Endothelial cell of umbilical vein (primary cell): ENCODE measurements around the gene CPNE6. TPM values are rescaled to one million over a fixed set of nuclear protein-coding genes. Genes with fewer than 3 reads are reported as not detected.

Experiments
- BruUV-seq: library from RNA; stranded (reverse); fragments of 400-500 nt; replicated peaks from 2 replicates; lab custom pipeline; 2021; lab: Mats Ljungman, UMichigan
- CTCF ChIA-PET: fragments of 300-600, 350-600 bp; sonication (Branson Sonifier 250); formaldehyde crosslinking; loops from one replicate; lab custom pipeline; 2021; ENCODE audit warnings: antibody characterized with exemption, inconsistent platforms; lab: Charles Lee
- POLR2A ChIA-PET: fragments of 300-600, 350-600 bp; sonication (Branson Sonifier 250); formaldehyde crosslinking; loops from one replicate; lab custom pipeline; 2021; ENCODE audit warnings: antibody characterized with exemption, inconsistent platforms; lab: Charles Lee
- DNase-seq: peaks from one replicate; pipeline ENCODE4 v3.0.0-alpha.2; 2011; ENCODE audit warnings: low read depth, low spot score
- FAIRE-seq: peaks from 2 replicates; lab custom pipeline; 2011; peaks lifted over from hg19 to GRCh38; lab: Jason Lieb, UNC
- H2AFZ ChIP-seq: 2 replicates; pipeline ENCODE4 v1.6.0; 2012; ENCODE audit warnings: low read depth, low read length, control low read depth, inconsistent platforms
- H3K27ac ChIP-seq: 2 replicates; pipeline ENCODE4 v1.5.1; 2011; ENCODE audit warnings: low read depth, mild to moderate bottlenecking, control low read depth, low read length, moderate library complexity; ENCODE audit not compliant: insufficient read depth
- H3K27me3 ChIP-seq, 2 experiments: 2 replicates each; pipeline versions ENCODE4 v1.6.0 to v1.6.1; 2011; ENCODE audit warnings: low read length in 2 of 2, mixed read lengths in 1 of 2; ENCODE audit not compliant: control insufficient read depth in 2 of 2, insufficient read depth in 2 of 2
- H3K36me3 ChIP-seq, 2 experiments: 2 replicates in 1 of 2; 3 replicates in 1 of 2; pipeline ENCODE4 v1.5.1; 2011; ENCODE audit warnings: low read length in 2 of 2, mild to moderate bottlenecking in 1 of 2, moderate library complexity in 1 of 2; ENCODE audit not compliant: control insufficient read depth in 2 of 2, insufficient read depth in 2 of 2; ENCODE audit errors: extremely low read depth in 1 of 2
- H3K4me1 ChIP-seq: 3 replicates; pipeline ENCODE4 v1.5.1; 2011; ENCODE audit warnings: mild to moderate bottlenecking, low read length; ENCODE audit not compliant: control insufficient read depth, insufficient read depth; ENCODE audit errors: extremely low read depth
- H3K4me2 ChIP-seq: 2 replicates; pipeline ENCODE4 v1.6.1; 2011; ENCODE audit warnings: low read length, control low read depth, mixed read lengths; ENCODE audit not compliant: insufficient read depth
- H3K4me3 ChIP-seq, 3 experiments: fragments of 200-600 bp in 1 of 3; sonication (generic), shearing (Covaris generic) in 1 of 3; replicated peaks in 1 of 3; 2 replicates each; pipeline ENCODE4 v1.5.1; 2011 to 2016; ENCODE audit warnings: control low read depth in 3 of 3, low read length in 3 of 3, mild to moderate bottlenecking in 2 of 3, inconsistent platforms in 1 of 3, low read depth in 1 of 3, moderate library complexity in 1 of 3; ENCODE audit not compliant: insufficient read depth in 1 of 3
- H3K79me2 ChIP-seq: 2 replicates; pipeline ENCODE4 v1.6.0; 2012; ENCODE audit warnings: low read length, inconsistent platforms; ENCODE audit not compliant: control insufficient read depth, insufficient read depth
- H3K9ac ChIP-seq: replicated peaks from 2 replicates; pipeline ENCODE3; 2011; ENCODE audit warnings: low read length, control low read depth; ENCODE audit not compliant: insufficient read depth; ENCODE audit errors: extremely low read depth
- H3K9me1 ChIP-seq: replicated peaks from 3 replicates; pipeline ENCODE4 v1.6.0; 2011; ENCODE audit warnings: mild to moderate bottlenecking, low read length; ENCODE audit not compliant: control insufficient read depth, insufficient read depth; ENCODE audit errors: extremely low read depth
- H3K9me3 ChIP-seq: replicated peaks from 2 replicates; pipeline ENCODE4 v1.5.1; 2012; ENCODE audit warnings: low read length, inconsistent platforms; ENCODE audit not compliant: control insufficient read depth, insufficient read depth
- H4K20me1 ChIP-seq: replicated peaks from 2 replicates; pipeline ENCODE3; 2011; ENCODE audit warnings: mild to moderate bottlenecking, low read length; ENCODE audit not compliant: control insufficient read depth, insufficient read depth; ENCODE audit errors: extremely low read depth
- EZH2 ChIP-seq: IDR thresholded peaks from 2 replicates; pipeline ENCODE4 v1.6.1; 2012; ENCODE audit warnings: borderline replicate concordance, low read depth, mild to moderate bottlenecking, moderate library complexity, low read length, inconsistent platforms; ENCODE audit not compliant: severe bottlenecking
- FOS ChIP-seq: IDR thresholded peaks from 2 replicates; pipeline ENCODE4 v1.6.1; 2011; ENCODE audit warnings: mild to moderate bottlenecking, low read length, moderate library complexity, borderline replicate concordance; ENCODE audit not compliant: insufficient read depth
- GATA2 ChIP-seq: IDR thresholded peaks from 2 replicates; pipeline ENCODE4 v1.7.0; 2011; ENCODE audit warnings: low read depth, mild to moderate bottlenecking, moderate library complexity, mixed read lengths, low read length; ENCODE audit not compliant: insufficient read length, insufficient read depth
- JUN ChIP-seq: IDR thresholded peaks from 2 replicates; pipeline ENCODE4 v1.6.1; 2011; ENCODE audit warnings: borderline replicate concordance, low read depth; ENCODE audit not compliant: insufficient read length, insufficient read depth
- MYC ChIP-seq: IDR thresholded peaks from one replicate; pipeline ENCODE4 v1.6.1; 2011; ENCODE audit warnings: mild to moderate bottlenecking, low read depth, low read length
- POLR2A ChIP-seq: IDR thresholded peaks from 2 replicates; pipeline ENCODE4 v1.6.1; 2012; ENCODE audit warnings: low read depth, mild to moderate bottlenecking, control low read depth, low read length
- POLR2AphosphoS5 ChIP-seq: IDR thresholded peaks from 2 replicates; pipeline ENCODE4 v1.6.1; 2012; ENCODE audit warnings: low read depth, mild to moderate bottlenecking, control low read depth, low read length, moderate library complexity; ENCODE audit not compliant: insufficient read depth
- dilution Hi-C: fragments of 300-500 bp; cut with MboI; formaldehyde crosslinking; loops from one replicate; pipeline ENCODE4 v1.15.0; 2019; ENCODE audit warnings: low sequenced_read_pairs; ENCODE audit not compliant: extremely low pct_ligation_motif_present
- intact Hi-C: fragments of 100-400 bp; cut with micrococcal nuclease; formaldehyde crosslinking; loops from one replicate; pipeline ENCODE4 v1.10.0; 2022
- polyA plus RNA-seq, 4 experiments: library from polyadenylated mRNA; depleted of rRNA in 3 of 4; stranded (reverse) in 3 of 4; unstranded in 1 of 4; fragments of >200 nt; gene quantifications; 2 replicates each; pipeline versions ENCODE4 v1.2.1 to v1.2.3, GENCODE V29; 2011 to 2012; ENCODE audit warnings: missing spikeins in 1 of 4
- total RNA-seq: library from RNA; stranded (reverse); gene quantifications from 2 replicates; pipeline ENCODE4 v1.2.3, GENCODE V29; 2021
- TF ChIP-seq, protein P1 (sequence below), 2 donors: IDR thresholded peaks; 1 replicate in 1 of 2; 2 replicates in 1 of 2; pipeline ENCODE4 v1.5.1; 2011; ENCODE audit warnings: low read length in 2 of 2, mild to moderate bottlenecking in 2 of 2, moderate library complexity in 2 of 2, control low read depth in 1 of 2, inconsistent platforms in 1 of 2, low read depth in 1 of 2; ENCODE audit not compliant: insufficient read depth in 1 of 2; ENCODE audit errors: extremely low read depth in 1 of 2
- TF ChIP-seq, protein P2 (sequence below): IDR thresholded peaks from 2 replicates; pipeline ENCODE4 v1.6.1; 2011; ENCODE audit not compliant: insufficient read depth, insufficient read length

CPNE6 gene
- total and polyA plus RNA-seq, 2 donors (not counting 3 experiments of a cell fraction or from before 2014, with no cell fraction given), result not detected

DNA sequence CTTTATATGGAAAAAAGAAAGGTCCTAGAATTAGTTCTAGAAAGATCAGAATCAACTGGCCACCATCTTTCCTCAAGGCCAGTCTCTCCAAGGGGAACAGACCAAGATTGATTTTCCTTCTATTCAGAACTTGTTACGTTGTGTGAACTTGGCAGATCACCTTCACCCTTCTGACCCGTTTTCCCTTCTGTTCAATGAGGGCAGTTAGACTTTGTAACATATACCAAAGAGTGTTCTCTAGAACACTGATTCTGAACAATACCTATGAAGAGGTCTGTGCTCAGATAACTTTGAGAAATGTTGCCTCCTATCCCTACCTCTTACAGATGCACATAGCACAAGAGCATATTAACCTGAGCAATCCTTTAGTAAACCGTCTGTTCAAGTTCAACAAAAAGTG, 12.1 kb downstream of the CPNE6 start:
- no peak overlapping the region for H3K4me3 ChIP-seq
- H3K9ac ChIP-seq, result no peak overlapping the region
- ChIA-PET CTCF (interaction anchor here (1.3 to 5.7 kb wide), 2 partner anchors 26 to 47 kb away, joined by 3 to 51 read pairs; no protein-coding TSS in a partner anchor), POLR2A (no interaction called here)
- FAIRE-seq, result no peak
- TF ChIP-seq MYC, result no peak
- TF ChIP-seq JUN, result no peak
- TF ChIP-seq POLR2A, result no peak
- TF ChIP-seq POLR2AphosphoS5, result no peak
- no peak for TF ChIP-seq FOS
- TF ChIP-seq, protein P1, sequence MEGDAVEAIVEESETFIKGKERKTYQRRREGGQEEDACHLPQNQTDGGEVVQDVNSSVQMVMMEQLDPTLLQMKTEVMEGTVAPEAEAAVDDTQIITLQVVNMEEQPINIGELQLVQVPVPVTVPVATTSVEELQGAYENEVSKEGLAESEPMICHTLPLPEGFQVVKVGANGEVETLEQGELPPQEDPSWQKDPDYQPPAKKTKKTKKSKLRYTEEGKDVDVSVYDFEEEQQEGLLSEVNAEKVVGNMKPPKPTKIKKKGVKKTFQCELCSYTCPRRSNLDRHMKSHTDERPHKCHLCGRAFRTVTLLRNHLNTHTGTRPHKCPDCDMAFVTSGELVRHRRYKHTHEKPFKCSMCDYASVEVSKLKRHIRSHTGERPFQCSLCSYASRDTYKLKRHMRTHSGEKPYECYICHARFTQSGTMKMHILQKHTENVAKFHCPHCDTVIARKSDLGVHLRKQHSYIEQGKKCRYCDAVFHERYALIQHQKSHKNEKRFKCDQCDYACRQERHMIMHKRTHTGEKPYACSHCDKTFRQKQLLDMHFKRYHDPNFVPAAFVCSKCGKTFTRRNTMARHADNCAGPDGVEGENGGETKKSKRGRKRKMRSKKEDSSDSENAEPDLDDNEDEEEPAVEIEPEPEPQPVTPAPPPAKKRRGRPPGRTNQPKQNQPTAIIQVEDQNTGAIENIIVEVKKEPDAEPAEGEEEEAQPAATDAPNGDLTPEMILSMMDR (IDR thresholded peaks at IDR 0.05; ENCODE audit: extremely low read depth in 1 of 2, insufficient read depth in 1 of 2, low read depth in 1 of 2, low read length in 2 of 2), result no peak
- no peak for TF ChIP-seq GATA2
- no peak for TF ChIP-seq EZH2
- TF ChIP-seq, protein P2, sequence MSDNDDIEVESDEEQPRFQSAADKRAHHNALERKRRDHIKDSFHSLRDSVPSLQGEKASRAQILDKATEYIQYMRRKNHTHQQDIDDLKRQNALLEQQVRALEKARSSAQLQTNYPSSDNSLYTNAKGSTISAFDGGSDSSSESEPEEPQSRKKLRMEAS, result no peak
- DNase-seq, result no peak
- H3K9me3 ChIP-seq, result no peaks in the 10 kb centered on the region
- no peaks in the 10 kb centered on the region for H4K20me1 ChIP-seq
- no peaks in the 10 kb centered on the region for H3K4me1 ChIP-seq
- intact Hi-C loops, result no loop called here
- H3K36me3 ChIP-seq, result no peaks in the 10 kb centered on the region
- H3K79me2 ChIP-seq, result no peaks in the 10 kb centered on the region
- H2AFZ ChIP-seq, result no peak overlapping the region
- no TSS peak for BruUV-seq
- dilution Hi-C loops, result no loop called here
- no peak overlapping the region for H3K27ac ChIP-seq
- no peak overlapping the region for H3K4me2 ChIP-seq
- H3K27me3 ChIP-seq, result peaks cover 28 to 35% of the 10 kb centered on the region in 2 experiments
- H3K9me1 ChIP-seq, result no peaks in the 10 kb centered on the region
